H1 (cell line): ENCODE data around the gene WDR59. TPM values are rescaled to one million over a fixed set of nuclear protein-coding genes. Genes with fewer than 3 reads are reported as not detected.

ENCODE experiments used
- CTCF ChIA-PET: fragments of 300-600 bp; sonication (Branson Sonifier 250); formaldehyde crosslinking; loops from one replicate; lab custom pipeline; 2021; ENCODE audit not compliant: partially characterized antibody; lab: Charles Lee
- POLR2A ChIA-PET: fragments of 300-600 bp; sonication (Branson Sonifier 250); formaldehyde crosslinking; loops from one replicate; lab custom pipeline; 2021; ENCODE audit warnings: inconsistent platforms; ENCODE audit not compliant: partially characterized antibody; lab: Charles Lee
- DNase-seq, 2 experiments: peaks; one replicate each; pipeline versions ENCODE4 v3.0.0 to v3.0.0-alpha.2; 2010 to 2022; ENCODE audit warnings: low spot score in 2 of 2, low read depth in 1 of 2, mixed read lengths in 1 of 2
- FAIRE-seq: peaks from 2 replicates; lab custom pipeline; 2011; peaks lifted over from hg19 to GRCh38; lab: Jason Lieb, UNC
- H2AFZ ChIP-seq: 2 replicates; pipeline ENCODE4 v1.8.1; 2012; ENCODE audit warnings: low read length, inconsistent platforms
- H2AK5ac ChIP-seq: 2 replicates; pipeline ENCODE4 v1.6.1; 2013; ENCODE audit warnings: low read depth, low read length
- H2BK120ac ChIP-seq: replicated peaks from 2 replicates; pipeline ENCODE3; 2013; ENCODE audit warnings: low read depth, low read length, inconsistent platforms
- H2BK12ac ChIP-seq: 2 replicates; pipeline ENCODE4 v1.6.1; 2013; ENCODE audit warnings: low read depth, low read length
- H2BK15ac ChIP-seq: 2 replicates; pipeline ENCODE4 v1.6.1; 2013; ENCODE audit warnings: low read length
- H2BK20ac ChIP-seq: 2 replicates; pipeline ENCODE4 v1.6.1; 2013; ENCODE audit warnings: low read length
- H2BK5ac ChIP-seq: 2 replicates; pipeline ENCODE4 v1.6.1; 2013; ENCODE audit warnings: low read depth, low read length
- H3K14ac ChIP-seq: 2 replicates; pipeline ENCODE4 v1.6.1; 2013; ENCODE audit warnings: inconsistent platforms; ENCODE audit not compliant: insufficient read length
- H3K18ac ChIP-seq: 2 replicates; pipeline ENCODE4 v1.6.1; 2013; ENCODE audit warnings: low read length; ENCODE audit errors: extremely low read depth
- H3K23ac ChIP-seq: 2 replicates; pipeline ENCODE4 v1.6.1; 2013; ENCODE audit warnings: inconsistent platforms; ENCODE audit not compliant: insufficient read length
- H3K23me2 ChIP-seq: 2 replicates; pipeline ENCODE4 v1.6.1; 2013; ENCODE audit warnings: low read depth, low read length
- H3K27ac ChIP-seq: 2 replicates; pipeline ENCODE4 v1.6.1; 2011; ENCODE audit warnings: low read depth, low read length, inconsistent platforms
- H3K27me3 ChIP-seq, 4 experiments: replicated peaks in 1 of 4; 1 replicate in 1 of 4; 2 replicates in 3 of 4; pipeline versions ENCODE4 v1.6.1 to v1.8.1; 2011 to 2013; ENCODE audit warnings: low read length in 3 of 4, mild to moderate bottlenecking in 3 of 4, inconsistent platforms in 2 of 4, mixed read lengths in 2 of 4, moderate library complexity in 1 of 4; ENCODE audit not compliant: control insufficient read depth in 3 of 4, insufficient read depth in 3 of 4; ENCODE audit errors: extremely low read depth in 1 of 4
- H3K36me3 ChIP-seq, 4 experiments: 2 replicates each; pipeline versions ENCODE4 v1.6.1 to v1.8.1; 2011 to 2013; ENCODE audit warnings: mild to moderate bottlenecking in 4 of 4, low read length in 3 of 4, moderate library complexity in 2 of 4, control low read depth in 1 of 4, inconsistent platforms in 1 of 4; ENCODE audit not compliant: insufficient read depth in 4 of 4, control insufficient read depth in 2 of 4
- H3K4ac ChIP-seq: replicated peaks from 2 replicates; pipeline ENCODE3; 2013; ENCODE audit warnings: low read length, low read depth, mixed read lengths, inconsistent platforms; ENCODE audit not compliant: insufficient read length
- H3K4me1 ChIP-seq, 4 experiments: replicated peaks in 1 of 4; 1 replicate in 1 of 4; 2 replicates in 3 of 4; pipeline versions ENCODE4 v1.6.1 to v1.8.1; 2011 to 2013; ENCODE audit warnings: low read length in 3 of 4, inconsistent platforms in 2 of 4, mixed read lengths in 1 of 4; ENCODE audit not compliant: insufficient read depth in 4 of 4, control insufficient read depth in 3 of 4
- H3K4me2 ChIP-seq, 2 experiments: 2 replicates each; pipeline versions ENCODE4 v1.6.1 to v1.8.1; 2011 to 2013; ENCODE audit warnings: low read depth in 2 of 2, low read length in 2 of 2, control low read depth in 1 of 2, inconsistent platforms in 1 of 2, mild to moderate bottlenecking in 1 of 2; ENCODE audit not compliant: insufficient read depth in 1 of 2
- H3K4me3 ChIP-seq, 4 experiments: fragments of 200-600, 300-600 bp in 1 of 4; sonication (generic), shearing (Covaris generic), sonication (Bioruptor Twin) in 1 of 4; 2 replicates each; pipeline versions ENCODE4 v1.5.1 to v1.8.1; 2011 to 2016; ENCODE audit warnings: low read length in 4 of 4, low read depth in 3 of 4, control low read depth in 2 of 4, inconsistent platforms in 2 of 4, mild to moderate bottlenecking in 2 of 4, mixed read lengths in 1 of 4, moderate library complexity in 1 of 4; ENCODE audit not compliant: insufficient read depth in 2 of 4; ENCODE audit errors: extremely low read depth in 1 of 4
- H3K56ac ChIP-seq: replicated peaks from 2 replicates; pipeline ENCODE3; 2013; ENCODE audit warnings: low read depth, mild to moderate bottlenecking, mixed read lengths, low read length, inconsistent platforms; ENCODE audit not compliant: insufficient read length
- H3K79me1 ChIP-seq: 2 replicates; pipeline ENCODE4 v1.6.1; 2013; ENCODE audit warnings: low read depth, low read length, control low read depth
- H3K79me2 ChIP-seq, 2 experiments: 2 replicates each; pipeline versions ENCODE4 v1.6.1 to v1.8.1; 2012 to 2013; ENCODE audit warnings: low read length in 2 of 2, mild to moderate bottlenecking in 2 of 2, inconsistent platforms in 1 of 2; ENCODE audit not compliant: insufficient read depth in 2 of 2, control insufficient read depth in 1 of 2
- H3K9ac ChIP-seq, 4 experiments: replicated peaks in 1 of 4; 1 replicate in 1 of 4; 2 replicates in 3 of 4; pipeline versions ENCODE4 v1.6.1 to v1.8.1; 2011 to 2013; ENCODE audit warnings: low read depth in 3 of 4, low read length in 3 of 4, control low read depth in 2 of 4, mild to moderate bottlenecking in 2 of 4, moderate library complexity in 2 of 4, inconsistent platforms in 1 of 4; ENCODE audit errors: extremely low read depth in 1 of 4
- H3K9me3 ChIP-seq, 2 experiments: 2 replicates each; pipeline versions ENCODE4 v1.6.1 to v1.8.1; 2012 to 2013; ENCODE audit warnings: mild to moderate bottlenecking in 2 of 2, moderate library complexity in 2 of 2, control low read depth in 1 of 2, inconsistent platforms in 1 of 2, low read depth in 1 of 2, low read length in 1 of 2, mixed read lengths in 1 of 2; ENCODE audit not compliant: insufficient read depth in 2 of 2
- H4K20me1 ChIP-seq, 2 experiments: replicated peaks in 1 of 2; 2 replicates each; pipeline versions ENCODE3 to v1.8.1; 2011 to 2013; ENCODE audit warnings: inconsistent platforms in 2 of 2, low read length in 2 of 2, mild to moderate bottlenecking in 1 of 2; ENCODE audit not compliant: insufficient read depth in 2 of 2, control insufficient read depth in 1 of 2
- H4K5ac ChIP-seq: 2 replicates; pipeline ENCODE4 v1.6.1; 2013; ENCODE audit warnings: low read length, low read depth, mixed read lengths, inconsistent platforms; ENCODE audit not compliant: insufficient read length
- H4K8ac ChIP-seq: 2 replicates; pipeline ENCODE4 v1.8.0; 2013; ENCODE audit warnings: mild to moderate bottlenecking, moderate library complexity, low read length, inconsistent platforms; ENCODE audit not compliant: insufficient read depth; ENCODE audit errors: extremely low read depth
- H4K91ac ChIP-seq: replicated peaks from 2 replicates; pipeline ENCODE3; 2013; ENCODE audit warnings: low read length, mixed read lengths, inconsistent platforms; ENCODE audit not compliant: insufficient read length
- BRCA1 ChIP-seq: IDR thresholded peaks from 2 replicates; pipeline ENCODE4 v1.6.1; 2012; ENCODE audit warnings: low read depth, low read length, improper control_type of control experiment
- CBX8 ChIP-seq: fragments of 300-800, 300-1000 bp; sonication (generic); IDR thresholded peaks from 2 replicates; pipeline ENCODE4 v1.7.1; 2016; ENCODE audit warnings: low read depth, low read length, borderline replicate concordance
- KDM1A ChIP-seq: fragments of 200-600, 300-600 bp; sonication (generic); IDR thresholded peaks from 2 replicates; pipeline ENCODE4 v1.7.1; 2016; ENCODE audit warnings: mild to moderate bottlenecking, low read length, borderline replicate concordance
- MAFK ChIP-seq: IDR thresholded peaks from 2 replicates; pipeline ENCODE4 v1.6.1; 2012; ENCODE audit warnings: low read depth, mild to moderate bottlenecking, improper control_type of control experiment, low read length
- NANOG ChIP-seq: IDR thresholded peaks from 2 replicates; pipeline ENCODE4 v1.6.1; 2011; ENCODE audit warnings: low read length, low read depth, mild to moderate bottlenecking, inconsistent platforms; ENCODE audit not compliant: insufficient read depth, poor library complexity, severe bottlenecking
- NRF1 ChIP-seq: IDR thresholded peaks from 2 replicates; pipeline ENCODE4 v1.6.1; 2011; ENCODE audit warnings: mild to moderate bottlenecking, low read depth, low read length, improper control_type of control experiment
- PHF8 ChIP-seq: fragments of 200-600 bp; sonication (generic); conservative IDR thresholded peaks from 2 replicates; pipeline ENCODE4 v1.7.1; 2012; ENCODE audit warnings: low read depth, mild to moderate bottlenecking, inconsistent platforms, low read length, moderate library complexity
- RNF2 ChIP-seq: fragments of 200-900, 300-1000 bp; sonication (generic); IDR thresholded peaks from 2 replicates; pipeline ENCODE4 v1.7.1; 2016; ENCODE audit warnings: borderline replicate concordance, low read depth, mild to moderate bottlenecking, antibody characterized with exemption, low read length; ENCODE audit not compliant: poor library complexity, severe bottlenecking; ENCODE audit errors: missing control alignments
- RXRA ChIP-seq: IDR thresholded peaks from 2 replicates; pipeline ENCODE4 v1.6.1; 2011; ENCODE audit warnings: low read depth, mild to moderate bottlenecking, low read length, moderate library complexity; ENCODE audit not compliant: insufficient read depth
- SIX5 ChIP-seq: IDR thresholded peaks from 2 replicates; pipeline ENCODE4 v1.6.1; 2011; ENCODE audit warnings: mild to moderate bottlenecking, low read depth, low read length
- TAF1 ChIP-seq: IDR thresholded peaks from 2 replicates; pipeline ENCODE4 v1.6.1; 2011; ENCODE audit warnings: mild to moderate bottlenecking, low read depth, low read length
- YY1 ChIP-seq: IDR thresholded peaks from 2 replicates; pipeline ENCODE4 v1.6.1; 2011; ENCODE audit warnings: low read depth, mild to moderate bottlenecking, low read length
- ZNF274 ChIP-seq: IDR thresholded peaks from 2 replicates; pipeline ENCODE4 v1.7.0; 2012; ENCODE audit warnings: low read length, borderline replicate concordance; ENCODE audit errors: extremely low read depth
- WGBS, 2 experiments: shearing (Covaris generic) in 1 of 2; methylation state at CpG; one replicate each; pipeline versions ENCODE4 v1.1.6 to v1.1.7; 2013 to 2015; ENCODE audit warnings: low lambda C conversion rate in 2 of 2, mixed read lengths in 2 of 2, inconsistent platforms in 1 of 2, low coverage in 1 of 2, missing lambda C conversion rate in 1 of 2; ENCODE audit not compliant: insufficient replicate concordance in 2 of 2, insufficient coverage in 1 of 2, insufficient read length in 1 of 2; ENCODE audit errors: extremely low coverage in 1 of 2, missing lambda C conversion rate in 1 of 2; 5-methylcytosine and 5-hydroxymethylcytosine counted together
- polyA plus RNA-seq, 7 experiments: library from polyadenylated mRNA; depleted of rRNA in 3 of 7; stranded (reverse) in 5 of 7; unstranded in 2 of 7; fragments of >200 nt in 5 of 7; fragments of 200-250 nt in 2 of 7; gene quantifications; 1 replicate in 5 of 7; 2 replicates in 1 of 7; 4 replicates in 1 of 7; pipeline versions ENCODE4 v1.2.1 to v1.2.3, GENCODE V29; 2011 to 2013; ENCODE audit warnings: missing spikeins in 2 of 7, mixed read lengths in 2 of 7
- total RNA-seq: library from RNA; stranded (reverse); fragmentation: NEBNext Ultra II Directional; extraction: Animal tissue kit (Norgen Biotek cat#: 25700); gene quantifications from 2 replicates; pipeline ENCODE4 v1.2.1, GENCODE V29; 2021
- TF ChIP-seq, protein P1 (sequence below): IDR thresholded peaks from 2 replicates; pipeline ENCODE4 v1.6.1; 2011; ENCODE audit warnings: low read depth, mild to moderate bottlenecking, low read length; ENCODE audit not compliant: insufficient read depth

Gene WDR59
- total and polyA plus RNA-seq, 2 of the 8 experiments (the other 6 are each of a cell fraction or from before 2014, with no cell fraction given): 84.2 to 124 TPM

DNA sequence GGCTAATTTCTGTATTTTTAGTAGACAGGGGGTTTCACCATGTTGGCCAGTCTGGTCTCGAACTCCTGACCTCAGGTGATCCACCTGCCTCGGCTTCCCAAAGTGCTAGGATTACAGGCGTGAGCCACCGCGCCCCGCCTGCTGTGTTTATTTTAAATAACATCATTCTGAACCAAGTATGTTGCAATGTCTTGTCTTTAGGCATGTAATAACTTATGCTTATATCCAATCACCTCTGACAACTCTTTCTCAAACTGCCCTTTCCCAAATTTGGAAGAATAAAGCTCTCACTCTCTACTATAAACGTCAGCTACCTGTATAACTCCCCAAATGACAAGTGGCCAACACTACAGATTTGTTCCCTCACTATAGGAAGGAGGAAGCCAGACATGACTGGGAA lies 107.2 kb downstream of the WDR59 start:
- no peak for FAIRE-seq
- no peak overlapping the region for H3K4me2 ChIP-seq
- no peak overlapping the region for H2BK12ac ChIP-seq
- H2BK20ac ChIP-seq: no peak overlapping the region
- no peaks in the 10 kb centered on the region for H3K79me1 ChIP-seq
- POLR2A ChIA-PET: no interaction called here
- H4K20me1 ChIP-seq: peaks cover 0 to 1% of the 10 kb centered on the region in 2 experiments
- H4K8ac ChIP-seq: no peak overlapping the region
- H3K23ac ChIP-seq: no peak overlapping the region
- no peak overlapping the region for H2AK5ac ChIP-seq
- H2BK120ac ChIP-seq: no peak overlapping the region
- no peaks in the 10 kb centered on the region for H3K79me2 ChIP-seq
- H3K18ac ChIP-seq: no peak overlapping the region
- H4K5ac ChIP-seq: no peak overlapping the region
- 97% methylated on average over 7 of the region's 7 CpGs; no CpG with 5 or more reads in 1 of the 2 experiments for WGBS, 2 experiments
- H4K91ac ChIP-seq: no peak overlapping the region
- H2AFZ ChIP-seq: no peak overlapping the region
- no peaks in the 10 kb centered on the region for H3K27me3 ChIP-seq
- no peak overlapping the region for H3K4ac ChIP-seq
- CTCF ChIA-PET: interaction anchor here (2.2 kb wide), 1 partner anchor 15 kb away, joined by 7 read pairs; no protein-coding TSS in a partner anchor
- peaks cover 0 to 35% (median 2%) of the 10 kb centered on the region in 4 experiments; a peak in 4 of 8 replicates for H3K36me3 ChIP-seq
- H2BK15ac ChIP-seq: no peak overlapping the region
- H3K27ac ChIP-seq: no peak overlapping the region
- DNase-seq: no peak
- H3K23me2 ChIP-seq: no peaks in the 10 kb centered on the region
- no peak overlapping the region for H2BK5ac ChIP-seq
- H3K4me1 ChIP-seq: peaks cover 0 to 5% (median 0%) of the 10 kb centered on the region in 4 experiments; a peak in 2 of 7 replicates
- no peaks in the 10 kb centered on the region for H3K9me3 ChIP-seq
- H3K14ac ChIP-seq: no peak overlapping the region
- H3K56ac ChIP-seq: no peak overlapping the region
- H3K9ac ChIP-seq: no peak overlapping the region
- H3K4me3 ChIP-seq: no peak overlapping the region
- TF ChIP-seq KDM1A (no peak), RXRA (no peak), YY1 (no peak), NRF1 (no peak), BRCA1 (no peak), NANOG (no peak), CBX8 (no peak), MAFK (no peak), PHF8 (no peak), SIX5 (no peak), RNF2 (no peak), TAF1 (no peak), ZNF274 (no peak)
- TF ChIP-seq, protein P1, sequence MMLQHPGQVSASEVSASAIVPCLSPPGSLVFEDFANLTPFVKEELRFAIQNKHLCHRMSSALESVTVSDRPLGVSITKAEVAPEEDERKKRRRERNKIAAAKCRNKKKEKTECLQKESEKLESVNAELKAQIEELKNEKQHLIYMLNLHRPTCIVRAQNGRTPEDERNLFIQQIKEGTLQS: no peak
